HG02642 (cell line): ENCODE data around the gene SIAE.
A peak's percentile ranks its signal among the peaks of the same experiment; 100 is the strongest.

Source experiments
- ATAC-seq: cut with Tn5 transposase; IDR thresholded peaks from one replicate; pipeline ENCODE4 v1.9.1; 2021; ENCODE audit warnings: mild to moderate bottlenecking; ENCODE audit not compliant: unreplicated experiment, poor library complexity

The SIAE gene

DNA sequence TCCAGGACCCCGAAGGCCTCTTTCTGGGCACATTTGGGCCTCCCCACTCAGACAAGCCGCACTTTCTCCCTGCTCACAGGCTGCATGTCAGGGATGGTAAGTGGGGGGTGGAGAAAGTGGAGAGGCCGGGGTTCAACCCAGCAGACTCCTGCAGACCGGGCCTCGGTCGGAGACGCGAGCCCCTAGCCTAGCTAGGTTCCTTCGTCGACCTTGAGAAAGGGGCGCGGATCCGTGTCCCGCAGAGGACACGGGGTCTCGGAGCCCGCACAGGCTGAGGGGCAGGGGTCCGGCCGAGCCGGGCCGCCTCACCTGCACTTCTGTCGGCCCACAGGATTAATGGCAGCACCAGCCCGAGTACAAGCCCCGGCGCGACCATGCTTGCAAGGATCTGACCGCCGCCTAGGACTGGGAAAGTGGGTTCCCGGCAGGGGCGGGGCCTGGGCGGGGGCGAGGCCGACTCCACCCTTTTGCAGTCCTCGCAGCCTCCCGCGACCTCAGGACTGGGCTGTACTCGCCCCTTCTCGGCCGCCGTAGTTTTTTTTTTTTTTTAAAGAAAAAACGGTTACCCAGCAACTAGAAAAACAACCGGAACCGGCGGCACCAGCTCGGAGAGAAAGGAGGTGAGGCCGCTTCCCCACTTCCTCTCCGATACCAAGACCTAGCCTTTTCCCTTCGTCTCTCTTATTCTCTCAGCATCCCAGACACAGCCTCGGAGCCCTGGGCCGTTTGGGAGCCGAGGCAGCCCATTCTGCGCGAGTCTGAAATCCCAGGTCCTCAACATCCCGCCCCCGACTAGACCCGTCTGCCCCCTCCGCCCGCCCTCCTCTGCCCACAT lies at the start of gene SIAE, which contains the start of gene SPA17:
Gene SIAE, minus strand, starts transcription at position 407 of the 835 bp plus-strand sequence. Its CDS starts 31 bp downstream, at position 376.
Gene SPA17, plus strand, starts transcription at position 572 of the 835 bp plus-strand sequence. CDS start 1,361 bp downstream, outside the sequence.
- ATAC-seq = peak; percentile 95

DNA sequence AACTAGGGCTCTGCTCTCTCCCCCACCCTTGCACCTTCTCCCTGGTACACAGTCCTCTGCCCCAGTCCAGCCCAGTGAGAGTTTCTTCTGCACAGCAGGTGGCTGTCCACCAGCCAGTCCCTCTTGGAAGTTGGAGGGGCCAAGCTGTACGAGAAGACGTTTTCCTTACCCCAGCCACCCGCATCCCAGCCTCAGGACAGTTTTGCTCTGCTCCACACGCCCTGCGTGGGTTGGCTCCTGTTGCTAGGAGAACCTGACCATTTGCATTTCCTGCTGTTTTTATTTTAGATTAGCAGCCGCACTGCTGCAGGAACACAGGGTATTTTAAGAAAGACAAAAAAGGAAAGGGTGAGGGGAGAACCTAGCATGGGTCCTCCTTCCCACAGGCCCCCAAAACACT lies 48.6 kb upstream of the SIAE start:
- ATAC-seq = no peak

GRCh38 chr11:124719534-124719933 lies 46.0 kb upstream of the SIAE start:
- ATAC-seq = no peak

- ATAC-seq = no peak
Observed at GRCh38 chr11:124718801-124719200, 45.3 kb upstream of the SIAE start.

- ATAC-seq = peak; percentile 53
Observed at GRCh38 chr11:124717786-124718651, 44.5 kb upstream of the SIAE start.

DNA sequence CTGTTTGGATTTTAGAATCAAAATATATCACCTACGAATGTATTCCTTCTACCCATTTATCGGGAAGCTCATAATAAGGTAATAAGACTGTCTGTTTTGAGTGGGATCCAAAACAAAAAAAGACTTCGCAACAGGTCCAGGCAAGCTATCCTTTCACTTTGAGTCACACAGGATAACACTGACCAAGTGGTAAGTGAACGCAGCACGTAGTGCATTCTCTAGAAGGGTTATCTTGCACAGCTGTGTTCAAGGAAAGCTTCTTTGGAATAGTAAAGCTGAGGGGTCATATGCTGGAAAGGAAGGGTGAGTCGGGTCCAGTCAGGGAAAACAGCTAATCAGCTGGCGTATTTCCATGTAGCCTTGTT lies 43.9 kb upstream of the SIAE start:
- peak; percentile 39 for ATAC-seq

GRCh38 chr11:124716591-124716990 lies 43.1 kb upstream of the SIAE start:
- ATAC-seq = no peak

DNA sequence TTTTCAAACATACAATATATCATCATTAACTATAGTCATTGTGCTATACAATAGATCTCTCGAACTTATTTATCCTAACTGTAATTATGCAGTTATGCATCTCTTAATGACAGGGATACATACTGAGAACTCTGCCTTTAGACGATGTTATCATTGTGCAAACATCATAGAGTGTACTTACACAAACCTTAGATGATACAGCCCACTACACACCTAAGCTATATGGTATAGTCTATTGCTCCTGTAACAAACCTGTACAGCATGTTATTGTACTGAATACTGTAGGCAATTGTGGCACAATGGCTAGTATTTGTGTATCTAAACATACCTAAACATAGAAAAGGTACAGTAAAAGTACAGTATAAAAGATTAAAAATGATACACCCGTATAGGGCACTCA lies 38.9 kb upstream of the SIAE start:
- ATAC-seq = no peak

DNA sequence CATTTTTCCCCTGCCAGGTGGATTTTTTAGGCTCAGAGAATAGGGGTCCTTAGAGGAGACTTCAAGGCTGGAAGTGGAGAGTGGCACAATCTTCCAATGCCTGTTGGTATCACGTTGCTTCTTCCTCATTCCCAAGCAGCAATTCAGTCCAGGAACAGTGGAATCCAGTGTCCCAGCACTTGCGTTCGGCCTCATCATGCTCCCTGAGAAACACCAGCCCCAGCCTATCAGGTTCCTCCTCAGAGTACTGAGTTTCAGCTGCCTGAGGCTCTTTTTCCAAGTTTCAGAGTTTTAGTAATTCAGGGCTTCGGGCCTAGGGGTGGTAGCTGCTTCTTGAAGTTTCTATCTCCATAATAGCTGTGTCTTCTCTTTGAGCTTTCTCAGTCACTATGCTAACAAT lies 34.3 kb upstream of the SIAE start:
- ATAC-seq = no peak

- no peak for ATAC-seq
Observed at GRCh38 chr11:124700028-124700427, 26.5 kb upstream of the SIAE start.

DNA sequence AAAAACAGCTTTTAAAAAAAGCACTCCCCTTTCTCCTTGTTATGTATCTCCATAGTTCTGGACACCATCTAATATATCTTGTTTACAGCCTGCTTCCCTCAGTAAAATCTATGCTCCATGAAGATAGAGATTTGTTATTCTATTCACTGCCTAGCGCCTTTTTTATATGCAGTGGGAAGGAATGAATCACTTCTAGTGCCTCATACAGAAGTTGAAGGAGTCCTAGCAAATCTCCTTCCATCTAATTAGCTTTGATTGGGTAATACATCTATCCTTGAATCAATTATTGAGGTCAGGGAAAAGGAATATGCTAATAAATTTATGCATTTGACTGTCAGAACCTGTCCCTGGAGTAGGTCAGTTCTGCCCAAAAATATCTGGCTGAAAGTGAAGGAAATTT lies 26.0 kb upstream of the SIAE start:
- no peak for ATAC-seq

- ATAC-seq = no peak
Observed at GRCh38 chr11:124693142-124693541, 19.6 kb upstream of the SIAE start.

DNA sequence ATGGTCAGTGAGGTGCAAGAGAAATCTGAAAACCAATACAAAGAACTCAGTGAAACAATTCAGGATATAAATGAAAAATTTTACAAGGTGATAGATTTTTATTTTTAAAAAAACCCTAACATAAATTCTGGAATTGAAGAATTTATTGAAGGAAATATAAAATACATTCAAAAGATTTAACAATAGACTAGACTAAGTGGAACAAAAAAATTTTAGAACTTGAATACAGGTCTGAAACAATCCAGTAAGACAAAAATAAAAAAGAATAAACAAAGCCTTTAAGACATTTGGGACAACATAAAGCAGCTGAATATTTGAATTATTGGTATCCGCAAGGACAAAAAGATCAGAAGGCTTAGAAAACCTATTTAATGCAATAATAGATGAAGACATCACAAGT lies 8.9 kb upstream of the SIAE start:
- ATAC-seq = no peak

DNA sequence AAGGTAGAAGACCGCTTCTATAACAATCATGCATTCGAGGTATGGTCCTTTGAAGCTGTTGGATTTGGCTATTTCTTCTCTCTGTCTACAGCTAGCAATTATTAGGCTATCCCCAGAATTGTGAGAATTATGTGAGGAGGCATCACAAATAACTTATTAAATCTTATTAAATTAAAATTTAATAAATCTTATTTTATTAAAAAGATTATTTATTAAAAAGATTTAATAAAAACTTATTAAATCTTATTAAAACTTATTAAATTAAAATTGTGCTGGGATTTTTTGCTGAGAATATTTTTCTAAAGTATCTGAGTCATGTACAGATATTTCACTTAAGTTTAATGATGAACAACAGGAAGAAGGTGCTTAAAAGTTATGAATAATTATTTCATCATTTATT lies 7.9 kb upstream of the SIAE start:
- no peak for ATAC-seq

GRCh38 chr11:124678416-124678815 lies 4.9 kb upstream of the SIAE start:
- no peak for ATAC-seq

DNA sequence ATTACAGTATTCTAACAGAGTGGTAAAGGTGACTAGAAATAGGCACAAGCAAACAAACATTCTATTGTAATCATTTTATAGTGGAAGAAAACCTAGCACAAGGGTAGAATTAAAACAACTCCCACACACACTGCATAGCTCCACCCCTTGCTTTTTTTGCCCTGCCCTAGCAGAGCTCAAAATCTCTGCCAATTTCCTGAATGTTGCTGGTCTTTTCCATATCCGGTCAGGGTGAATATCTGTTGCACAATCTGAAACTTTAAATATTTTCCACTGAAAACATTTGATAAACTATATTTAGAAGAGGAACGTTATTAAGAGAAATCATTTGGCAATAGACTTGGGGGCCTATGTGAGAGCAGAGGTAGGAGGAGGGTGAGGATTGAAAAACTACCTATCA lies 2.8 kb upstream of the SIAE start:
- ATAC-seq = no peak

GRCh38 chr11:124674571-124674970 lies 1.0 kb upstream of the SIAE start:
- ATAC-seq = no peak

GRCh38 chr11:124674168-124674517 lies 604 bp upstream of the SIAE start:
- no peak for ATAC-seq

DNA sequence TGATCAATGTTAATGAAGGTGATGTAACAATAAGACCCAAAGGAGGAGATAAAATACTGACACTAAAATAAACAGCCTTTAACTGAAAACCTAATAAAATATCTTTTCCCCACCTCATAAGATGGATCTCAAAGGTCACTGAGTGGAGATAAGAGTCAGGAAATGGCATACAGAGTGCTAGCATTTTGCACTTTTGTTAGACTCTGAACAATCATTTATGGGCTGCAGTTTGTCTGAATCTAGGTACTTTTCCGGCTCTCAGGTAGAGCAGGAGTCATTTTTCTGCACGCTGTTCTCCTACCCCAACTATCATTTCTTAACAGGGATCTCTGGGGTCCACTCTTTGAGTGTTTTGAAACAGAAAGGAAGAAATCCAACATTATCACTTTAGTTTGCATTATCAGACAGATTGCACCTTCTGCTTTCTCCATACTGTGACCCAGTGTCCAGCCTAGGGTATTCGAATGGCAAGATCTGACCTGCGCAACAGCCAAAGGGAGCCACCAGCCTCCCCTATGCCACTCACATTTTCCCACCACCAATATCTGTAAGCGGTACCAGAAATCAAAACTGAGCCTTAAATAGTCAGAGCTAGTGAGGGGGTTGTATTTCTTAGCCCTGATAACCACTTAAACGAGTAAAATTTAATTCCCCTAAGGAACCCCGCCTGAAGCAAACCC lies 863 bp downstream of the SIAE start:
- no peak for ATAC-seq

DNA sequence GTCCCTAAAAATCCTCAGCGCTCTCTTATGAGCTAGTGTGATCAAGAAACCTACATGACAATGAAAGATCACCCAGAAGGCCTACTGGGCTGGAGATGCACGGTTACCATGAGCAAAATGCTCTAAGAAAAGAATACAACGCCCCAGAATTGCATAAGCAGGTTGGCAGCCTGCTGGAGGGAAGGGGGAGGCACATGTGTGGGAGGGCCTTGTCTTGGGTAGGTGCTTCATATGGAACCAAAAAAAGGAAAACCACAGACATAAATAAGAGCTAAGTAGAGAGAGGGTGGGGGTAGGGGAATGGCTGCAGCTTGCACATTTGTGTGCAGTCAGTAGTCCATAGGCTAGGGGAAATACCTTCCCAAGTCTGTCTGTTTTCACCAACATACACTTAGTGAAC lies 2.8 kb downstream of the SIAE start:
- no peak for ATAC-seq

DNA sequence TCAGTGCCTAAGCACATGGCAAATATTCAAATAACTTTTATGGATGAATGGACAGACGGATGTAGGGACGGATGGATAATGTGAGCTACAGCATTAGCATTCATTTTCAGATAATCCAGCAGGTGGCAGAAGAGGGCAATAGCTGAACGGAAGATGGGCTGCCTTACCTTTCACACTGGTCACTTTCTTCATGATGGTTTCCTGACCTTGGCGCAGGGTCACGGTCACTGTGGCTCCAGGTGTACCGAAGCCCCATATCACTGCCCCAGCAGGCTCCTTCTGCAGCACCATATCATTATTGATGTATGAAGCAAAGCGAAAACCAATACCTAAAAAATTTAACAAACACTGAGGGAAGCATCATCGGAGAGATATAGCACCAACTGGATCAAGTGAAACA lies 4.3 kb downstream of the SIAE start:
- ATAC-seq = no peak
